Erythroblast (primary cell): Measurements from ENCODE around the gene FBLN5.

Experiments
- GATA1 ChIP-seq: IDR thresholded peaks from 2 replicates; pipeline ENCODE4 v1.6.1; 2011; ENCODE audit warnings: low read depth, mild to moderate bottlenecking, control low read depth, low read length, moderate library complexity
- POLR2A ChIP-seq: IDR thresholded peaks from 2 replicates; pipeline ENCODE4 v1.6.1; 2011; ENCODE audit warnings: mild to moderate bottlenecking, low read length

- TF ChIP-seq POLR2A (no peak), GATA1 (no peak)
These were observed 63.7 kb downstream of the FBLN5 start for GRCh38 chr14:91883753-91884152.
